Measurements from ENCODE around the gene KPNB1. TPM values are rescaled to one million over a fixed set of nuclear protein-coding genes. Genes with fewer than 3 reads are reported as not detected.

The KPNB1 gene
- total and polyA plus RNA-seq, 10 donors = 37.0 to 331 (median 250) TPM

GRCh38 chr17:47615766-47616424, 33.8 kb upstream of the KPNB1 start:
- no peaks in the 10 kb centered on the region for H3K9me3 ChIP-seq
- 73 to 83% (median 77%) methylated on average over 8 of the region's 8 CpGs for WGBS, 5 donors
- no peak for DNase-seq
- H3K36me3 ChIP-seq = peaks cover 0 to 100% (median 72%) of the 10 kb centered on the region in 6 donors
- TF ChIP-seq POLR2A (IDR thresholded peaks at IDR 0.05) (no peak), POLR2AphosphoS5 (IDR thresholded peaks at IDR 0.05) (no peak), CTCF (IDR thresholded peaks at IDR 0.05 in 8 of 11, conservative IDR thresholded peaks at IDR 0.05 in 3 of 11) (peak; percentile 67 to 89 (median 77))
- peak overlapping the region in 1 of 8 donors; percentile 26 for H3K27ac ChIP-seq
- H3K27me3 ChIP-seq (replicated peaks in 1 of 7) = no peaks in the 10 kb centered on the region
- peaks cover 0 to 8% (median 2%) of the 10 kb centered on the region in 6 donors for H3K4me1 ChIP-seq
- intact Hi-C loops (cut with DNase I; ENCODE audit: low total_unique reads) = loop anchor here (10.0 kb wide), 2 partner anchors 251 to 391 kb away; no protein-coding TSS in a partner anchor
- no peak overlapping the region for H3K4me3 ChIP-seq

- Histone ChIP-seq H3K9me3 (no peaks in the 10 kb centered on the region), H3K36me3 (peaks cover 0 to 100% (median 72%) of the 10 kb centered on the region in 6 donors), H3K4me3 (no peak overlapping the region), H3K27ac (no peak overlapping the region), H3K4me1 (peaks cover 0 to 18% (median 2%) of the 10 kb centered on the region in 6 donors), H3K27me3 (replicated peaks in 1 of 7) (no peaks in the 10 kb centered on the region)
- TF ChIP-seq POLR2AphosphoS5 (IDR thresholded peaks at IDR 0.05) = no peak
- TF ChIP-seq CTCF (IDR thresholded peaks at IDR 0.05 in 8 of 11, conservative IDR thresholded peaks at IDR 0.05 in 3 of 11) = no peak
- TF ChIP-seq POLR2A (IDR thresholded peaks at IDR 0.05) = no peak
- no peak for DNase-seq
- 70 to 96% (median 79%) methylated on average over 4 of the region's 4 CpGs for WGBS, 5 donors
- intact Hi-C loops (cut with DNase I; ENCODE audit: low total_unique reads) = loop anchor here (10.0 kb wide), 2 partner anchors 254 to 394 kb away; no protein-coding TSS in a partner anchor
Observed at GRCh38 chr17:47618410-47618809, 31.3 kb upstream of the KPNB1 start.

- Histone ChIP-seq H3K4me1 (peaks cover 0 to 15% (median 2%) of the 10 kb centered on the region in 6 donors), H3K27ac (no peak overlapping the region), H3K9me3 (no peaks in the 10 kb centered on the region), H3K27me3 (replicated peaks in 1 of 7) (no peaks in the 10 kb centered on the region), H3K36me3 (peaks cover 0 to 99% (median 63%) of the 10 kb centered on the region in 6 donors), H3K4me3 (no peak overlapping the region)
- intact Hi-C loops (cut with DNase I; ENCODE audit: low total_unique reads) = no loop called here
- no peak for DNase-seq
- no peak for TF ChIP-seq POLR2A (IDR thresholded peaks at IDR 0.05)
- TF ChIP-seq POLR2AphosphoS5 (IDR thresholded peaks at IDR 0.05) = no peak
- TF ChIP-seq CTCF (IDR thresholded peaks at IDR 0.05 in 8 of 11, conservative IDR thresholded peaks at IDR 0.05 in 3 of 11) = no peak
- WGBS, 5 donors = 69 to 89% (median 83%) methylated on average over 3 of the region's 3 CpGs
Observed at GRCh38 chr17:47620503-47621245, 29.0 kb upstream of the KPNB1 start.

Measured in spleen (tissue), 11 donors.